ENCODE measurements around the gene VAT1L.

The VAT1L gene, protein sequence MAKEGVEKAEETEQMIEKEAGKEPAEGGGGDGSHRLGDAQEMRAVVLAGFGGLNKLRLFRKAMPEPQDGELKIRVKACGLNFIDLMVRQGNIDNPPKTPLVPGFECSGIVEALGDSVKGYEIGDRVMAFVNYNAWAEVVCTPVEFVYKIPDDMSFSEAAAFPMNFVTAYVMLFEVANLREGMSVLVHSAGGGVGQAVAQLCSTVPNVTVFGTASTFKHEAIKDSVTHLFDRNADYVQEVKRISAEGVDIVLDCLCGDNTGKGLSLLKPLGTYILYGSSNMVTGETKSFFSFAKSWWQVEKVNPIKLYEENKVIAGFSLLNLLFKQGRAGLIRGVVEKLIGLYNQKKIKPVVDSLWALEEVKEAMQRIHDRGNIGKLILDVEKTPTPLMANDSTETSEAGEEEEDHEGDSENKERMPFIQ

GRCh38 chr16:77788181-77789084, at the start of gene VAT1L:
Gene VAT1L (plus strand): TSS chr16:77788564. CDS start chr16:77788683, 119 bp downstream.
- Histone ChIP-seq H3K36me3 (ENCODE audit: insufficient read depth, low read length) (no peaks in the 10 kb centered on the region), H4K20me1 (ENCODE audit: insufficient read depth, low read length) (no peaks in the 10 kb centered on the region), H3K9ac (ENCODE audit: low read depth, low read length) (no peak within 1 kb of the TSS), H3K27me3 (ENCODE audit: insufficient read depth, low read length, poor library complexity) (no peaks in the 10 kb centered on the region), H3K27ac (ENCODE audit: low read length) (no peak within 1 kb of the TSS), H3K4me3 (ENCODE audit: low read depth in 1 of 2, low read length in 2 of 2) (no peak within 1 kb of the TSS), H3K9me3 (ENCODE audit: insufficient read depth, low read length, severe bottlenecking) (no peaks in the 10 kb centered on the region), H2AFZ (ENCODE audit: low read depth, low read length) (no peak within 1 kb of the TSS), H3K79me2 (ENCODE audit: insufficient read depth, low read length) (no peaks in the 10 kb centered on the region), H3K4me2 (ENCODE audit: insufficient read depth, low read length) (no peak within 1 kb of the TSS), H3K4me1 (ENCODE audit: insufficient read depth, low read length) (no peaks in the 10 kb centered on the region)
- no peak for ATAC-seq (ENCODE audit: insufficient read depth, low read depth)
- TF ChIP-seq CTCF (IDR thresholded peaks at IDR 0.05; ENCODE audit: borderline replicate concordance, extremely low read depth, low read length, poor library complexity, severe bottlenecking), result no peak
- TF ChIP-seq EZH2 (IDR thresholded peaks at IDR 0.05; ENCODE audit: borderline replicate concordance, low read depth, low read length, severe bottlenecking), result no peak
- DNase-seq, result no peak

DNA sequence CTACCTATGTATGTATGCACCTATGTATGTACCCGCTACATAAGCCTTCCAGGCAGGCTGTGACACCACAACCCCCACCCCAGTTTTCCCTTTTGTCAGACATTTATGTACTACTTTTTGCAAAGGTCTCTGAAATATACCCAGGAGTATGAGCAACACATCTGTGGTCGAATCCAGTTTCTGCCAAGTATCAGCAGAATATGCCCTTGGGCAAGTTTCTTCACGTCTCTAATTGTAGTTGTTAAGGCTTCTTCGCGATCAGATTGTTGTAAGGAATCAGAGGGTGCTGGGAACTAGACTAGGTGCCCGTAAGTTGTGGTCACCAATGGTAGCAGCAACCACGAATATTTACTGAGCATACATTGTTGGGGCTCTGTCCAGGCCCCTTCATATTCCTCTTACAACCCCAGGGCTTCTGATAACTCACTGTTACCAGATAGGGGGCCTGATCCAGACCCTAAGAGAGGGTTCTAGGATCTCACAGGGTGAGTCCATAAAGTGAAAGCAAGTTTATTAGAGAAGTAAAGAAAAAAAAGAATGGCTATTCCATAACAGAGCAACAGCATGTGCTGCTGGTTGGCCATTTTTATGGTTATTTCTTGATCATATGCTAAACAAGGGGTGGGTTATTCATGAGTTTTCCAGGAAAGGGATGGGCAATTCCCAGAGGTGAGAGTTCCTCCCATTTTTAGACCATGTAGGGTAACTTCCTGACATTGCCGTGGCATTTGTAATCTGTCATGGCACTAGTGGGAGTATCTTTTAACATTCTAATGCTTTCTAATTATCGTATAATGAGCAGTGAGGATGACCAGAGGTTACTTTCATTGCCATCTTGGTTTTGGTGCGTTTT, 49.4 kb upstream of the VAT1L start:
- no peak overlapping the region for H3K4me2 ChIP-seq (ENCODE audit: insufficient read depth, low read length)
- TF ChIP-seq CTCF (IDR thresholded peaks at IDR 0.05; ENCODE audit: borderline replicate concordance, extremely low read depth, low read length, poor library complexity, severe bottlenecking) (no peak), EZH2 (IDR thresholded peaks at IDR 0.05; ENCODE audit: borderline replicate concordance, low read depth, low read length, severe bottlenecking) (no peak)

GRCh38 chr16:77739559-77739892, 48.8 kb upstream of the VAT1L start:
- Histone ChIP-seq H3K79me2 (ENCODE audit: insufficient read depth, low read length) (no peaks in the 10 kb centered on the region), H3K4me3 (ENCODE audit: low read depth in 1 of 2, low read length in 2 of 2) (no peak overlapping the region)
- TF ChIP-seq EZH2 (IDR thresholded peaks at IDR 0.05; ENCODE audit: borderline replicate concordance, low read depth, low read length, severe bottlenecking) (no peak), CTCF (IDR thresholded peaks at IDR 0.05; ENCODE audit: borderline replicate concordance, extremely low read depth, low read length, poor library complexity, severe bottlenecking) (no peak)

More for the DNA sequence above, 49.4 kb upstream of the VAT1L start:
- Histone ChIP-seq H4K20me1 (ENCODE audit: insufficient read depth, low read length) (no peaks in the 10 kb centered on the region), H3K79me2 (ENCODE audit: insufficient read depth, low read length) (no peaks in the 10 kb centered on the region), H3K4me1 (ENCODE audit: insufficient read depth, low read length) (no peaks in the 10 kb centered on the region), H3K36me3 (ENCODE audit: insufficient read depth, low read length) (no peaks in the 10 kb centered on the region), H3K4me3 (ENCODE audit: low read depth in 1 of 2, low read length in 2 of 2) (no peak overlapping the region), H3K9me3 (ENCODE audit: insufficient read depth, low read length, severe bottlenecking) (no peaks in the 10 kb centered on the region), H2AFZ (ENCODE audit: low read depth, low read length) (no peak overlapping the region), H3K27ac (ENCODE audit: low read length) (no peak overlapping the region), H3K27me3 (ENCODE audit: insufficient read depth, low read length, poor library complexity) (no peaks in the 10 kb centered on the region), H3K9ac (ENCODE audit: low read depth, low read length) (no peak overlapping the region)
- DNase-seq (no peak), ATAC-seq (ENCODE audit: insufficient read depth, low read depth) (no peak)

More at GRCh38 chr16:77739559-77739892, 48.8 kb upstream of the VAT1L start:
- H3K27ac ChIP-seq (ENCODE audit: low read length), result no peak overlapping the region
- no peak overlapping the region for H3K4me2 ChIP-seq (ENCODE audit: insufficient read depth, low read length)
- DNase-seq (no peak), ATAC-seq (ENCODE audit: insufficient read depth, low read depth) (no peak)
- no peaks in the 10 kb centered on the region for H3K27me3 ChIP-seq (ENCODE audit: insufficient read depth, low read length, poor library complexity)
- H2AFZ ChIP-seq (ENCODE audit: low read depth, low read length), result no peak overlapping the region
- no peaks in the 10 kb centered on the region for H3K4me1 ChIP-seq (ENCODE audit: insufficient read depth, low read length)
- H3K9ac ChIP-seq (ENCODE audit: low read depth, low read length), result no peak overlapping the region
- no peaks in the 10 kb centered on the region for H3K9me3 ChIP-seq (ENCODE audit: insufficient read depth, low read length, severe bottlenecking)
- no peaks in the 10 kb centered on the region for H3K36me3 ChIP-seq (ENCODE audit: insufficient read depth, low read length)
- H4K20me1 ChIP-seq (ENCODE audit: insufficient read depth, low read length), result no peaks in the 10 kb centered on the region
